GM19468 (cell line): ENCODE data around the gene TCTN1.

Experiments used
- ATAC-seq: cut with Tn5 transposase; IDR thresholded peaks from one replicate; pipeline ENCODE4 v1.9.1; 2021; ENCODE audit warnings: mild to moderate bottlenecking, moderate library complexity, moderate number of reproducible peaks; ENCODE audit not compliant: unreplicated experiment; ENCODE audit errors: extremely low read depth

The TCTN1 gene

DNA sequence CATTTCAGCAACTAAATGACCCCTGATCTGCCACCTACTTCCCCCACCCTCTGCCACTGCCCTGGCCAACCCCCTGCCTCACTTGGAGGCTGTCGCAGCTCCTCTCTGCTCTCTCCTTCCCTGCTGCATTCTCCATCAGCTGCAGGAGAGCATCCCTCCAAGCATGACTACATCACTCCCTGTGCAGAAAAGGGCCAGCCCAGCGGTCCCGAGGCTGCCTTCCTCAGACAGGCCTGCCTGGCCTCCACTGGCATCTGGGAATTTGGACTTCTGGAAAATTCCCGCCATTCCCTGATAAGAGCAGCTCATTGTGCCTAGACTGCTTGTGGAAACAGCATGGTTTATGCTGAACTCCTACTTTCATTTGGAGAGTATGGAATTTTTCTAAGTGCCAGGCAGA is 62.2 kb downstream of the TCTN1 start:
- ATAC-seq, result no peak

DNA sequence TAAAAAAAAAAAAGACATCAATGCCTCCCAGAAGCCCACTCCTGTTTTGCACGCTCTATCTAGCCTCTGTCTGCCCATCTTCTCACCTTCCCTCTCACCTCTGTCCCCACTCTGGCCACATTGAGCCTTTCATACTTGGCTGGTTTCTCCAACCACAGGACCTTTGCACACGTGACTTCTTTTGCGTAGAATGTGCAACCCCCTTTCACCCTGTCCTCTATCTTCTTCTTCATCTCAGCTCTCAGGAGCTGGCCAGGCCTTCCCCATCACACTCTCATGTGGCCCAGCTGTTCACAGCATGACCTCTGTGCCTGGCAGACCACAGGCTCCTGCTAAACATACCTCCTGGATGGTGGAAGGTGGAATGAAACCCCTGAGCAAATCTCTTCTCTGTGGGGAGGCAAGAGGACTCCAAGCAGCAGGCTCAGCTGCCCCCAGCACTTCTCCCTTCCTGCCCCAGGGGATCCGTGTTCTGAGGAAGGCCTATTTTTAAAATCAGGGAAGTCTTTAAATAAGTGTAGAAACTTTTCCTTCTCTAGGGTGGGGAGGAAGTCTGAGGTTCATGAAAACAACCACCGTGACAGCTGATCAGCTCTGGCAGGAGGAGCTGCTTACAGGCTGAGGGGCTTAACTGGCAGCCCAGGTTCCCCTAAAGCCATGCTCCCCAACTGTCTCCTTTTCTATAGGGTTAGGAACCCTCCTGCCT is 63.4 kb downstream of the TCTN1 start:
- ATAC-seq, result peak; percentile 57

DNA sequence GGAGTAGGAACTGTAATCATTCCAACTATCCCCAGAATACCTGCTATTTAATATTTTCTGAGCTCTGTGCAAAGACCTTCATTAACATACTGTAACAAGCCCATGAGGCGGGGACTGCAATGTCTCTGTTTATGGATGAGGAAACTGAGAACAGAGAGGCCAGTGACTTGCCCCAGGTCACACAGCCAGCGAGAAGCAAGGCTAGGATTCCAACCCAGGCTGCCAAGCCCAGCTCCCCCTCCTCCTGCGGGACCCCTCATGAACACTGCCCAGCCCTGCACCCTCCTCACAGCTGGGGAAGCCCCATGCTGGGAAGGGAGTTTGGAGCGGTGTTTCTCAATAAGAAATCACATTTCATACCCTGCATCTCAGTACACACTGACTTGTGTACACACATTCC is 64.1 kb downstream of the TCTN1 start:
- no peak for ATAC-seq

DNA sequence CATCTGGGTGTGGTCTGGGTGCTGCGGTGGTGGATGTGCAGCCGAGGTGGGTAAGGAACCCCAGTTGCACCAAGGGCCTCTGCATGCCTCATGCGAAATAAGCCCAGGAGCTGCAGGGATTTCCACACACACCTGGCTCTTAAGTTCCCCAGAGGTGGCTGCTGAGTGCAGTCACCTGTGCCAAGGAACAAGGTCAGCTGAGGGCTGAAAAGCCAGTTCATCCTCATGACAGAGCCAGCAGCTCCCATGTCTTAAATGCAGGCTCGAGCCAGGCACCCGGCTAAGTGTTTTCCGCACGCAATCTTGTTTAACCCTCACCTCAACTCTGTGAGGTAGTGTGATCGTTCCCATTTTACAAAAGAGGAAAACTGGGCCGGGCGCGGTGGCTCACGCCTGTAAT is 65.3 kb downstream of the TCTN1 start:
- ATAC-seq, result no peak

DNA sequence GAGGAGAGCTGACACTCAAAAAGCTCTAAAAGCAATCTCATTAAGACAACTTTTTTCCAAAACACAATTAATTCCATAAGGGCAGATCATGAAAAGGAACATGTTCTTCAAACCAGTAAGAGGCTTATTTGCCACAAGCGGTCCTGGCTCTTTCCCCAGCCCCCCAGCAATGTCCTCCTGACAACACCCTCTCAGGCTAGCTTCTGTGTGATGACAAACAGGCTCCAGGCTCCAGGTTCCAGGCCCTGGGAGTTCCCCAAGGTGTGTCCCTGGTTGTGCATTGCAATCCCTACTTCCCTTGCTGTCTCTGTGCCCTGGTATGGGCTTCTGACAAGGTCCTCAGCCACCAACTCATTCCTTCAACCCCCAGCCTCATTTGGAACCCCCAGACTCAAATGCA is 66.1 kb downstream of the TCTN1 start:
- ATAC-seq, result no peak

DNA sequence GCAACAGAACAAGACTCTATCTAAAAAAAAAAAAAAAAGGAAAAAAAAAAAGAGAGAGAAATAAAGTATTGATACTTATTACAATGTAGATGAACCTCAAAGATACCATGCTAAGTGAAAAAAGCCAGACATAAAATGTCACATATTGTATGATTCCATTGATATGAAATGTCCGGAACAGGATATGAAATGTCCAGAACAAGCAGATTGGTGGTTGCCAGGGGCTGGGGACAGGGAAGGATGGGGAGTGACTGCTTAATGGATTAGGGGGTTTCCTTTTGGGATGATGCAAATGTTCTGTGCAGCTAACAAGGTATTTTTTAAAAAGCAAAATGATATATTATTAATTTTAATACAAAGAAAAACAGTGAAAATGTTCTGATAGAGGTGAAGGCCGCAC is 70.0 kb downstream of the TCTN1 start:
- no peak for ATAC-seq

DNA sequence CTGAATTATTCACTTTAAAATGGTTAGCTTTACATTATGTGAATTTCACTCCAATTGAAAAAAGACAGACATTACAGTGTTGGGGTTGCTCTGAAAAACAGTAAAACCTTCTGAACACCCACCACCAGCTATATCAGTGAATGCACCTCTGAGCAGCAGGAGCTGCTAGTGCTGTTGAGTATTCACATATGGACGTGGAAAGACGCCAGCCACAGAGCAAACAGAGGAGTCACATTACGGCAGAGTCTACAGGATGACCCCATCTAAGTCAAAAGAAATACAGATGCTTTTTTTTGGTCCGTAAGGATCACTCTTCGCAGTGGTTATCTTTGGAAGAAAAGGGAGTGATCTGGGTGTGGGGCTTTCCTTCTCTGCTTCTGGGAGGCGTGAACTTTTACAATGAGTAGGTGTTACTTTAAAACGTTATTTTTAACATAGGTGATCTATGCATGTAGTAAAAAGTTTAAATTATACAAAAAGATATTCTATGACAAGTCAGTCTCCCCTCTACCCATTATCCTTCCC is 70.4 kb downstream of the TCTN1 start:
- ATAC-seq, result no peak

DNA sequence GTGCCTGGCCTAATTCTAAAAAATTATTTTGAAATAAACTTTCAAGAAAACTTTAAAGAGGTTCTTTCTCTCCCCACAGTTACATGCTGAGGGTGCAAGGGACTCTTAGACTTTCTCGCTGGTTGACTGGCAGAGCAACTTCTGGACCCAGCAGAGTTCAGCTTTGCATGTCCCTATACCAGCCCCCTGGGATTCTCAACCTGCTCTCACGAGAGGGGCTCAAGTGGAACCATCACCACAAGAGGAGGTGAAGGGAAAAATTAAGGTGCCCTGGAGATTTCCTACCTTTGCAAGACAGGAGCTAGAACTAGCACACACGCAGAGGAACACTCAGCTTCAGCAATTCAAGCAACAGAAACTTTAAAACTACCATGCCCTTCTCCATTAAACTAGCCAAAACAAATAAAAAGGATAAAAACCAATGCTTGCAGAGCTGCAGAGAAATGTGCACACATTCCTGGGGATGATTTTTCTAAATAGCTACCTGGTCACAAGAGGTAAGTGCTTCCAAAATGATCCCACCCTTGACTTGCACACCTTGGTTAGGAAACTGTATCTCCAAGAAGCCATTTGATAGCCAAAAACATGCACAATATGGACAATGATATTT is 72.5 kb downstream of the TCTN1 start:
- no peak for ATAC-seq

DNA sequence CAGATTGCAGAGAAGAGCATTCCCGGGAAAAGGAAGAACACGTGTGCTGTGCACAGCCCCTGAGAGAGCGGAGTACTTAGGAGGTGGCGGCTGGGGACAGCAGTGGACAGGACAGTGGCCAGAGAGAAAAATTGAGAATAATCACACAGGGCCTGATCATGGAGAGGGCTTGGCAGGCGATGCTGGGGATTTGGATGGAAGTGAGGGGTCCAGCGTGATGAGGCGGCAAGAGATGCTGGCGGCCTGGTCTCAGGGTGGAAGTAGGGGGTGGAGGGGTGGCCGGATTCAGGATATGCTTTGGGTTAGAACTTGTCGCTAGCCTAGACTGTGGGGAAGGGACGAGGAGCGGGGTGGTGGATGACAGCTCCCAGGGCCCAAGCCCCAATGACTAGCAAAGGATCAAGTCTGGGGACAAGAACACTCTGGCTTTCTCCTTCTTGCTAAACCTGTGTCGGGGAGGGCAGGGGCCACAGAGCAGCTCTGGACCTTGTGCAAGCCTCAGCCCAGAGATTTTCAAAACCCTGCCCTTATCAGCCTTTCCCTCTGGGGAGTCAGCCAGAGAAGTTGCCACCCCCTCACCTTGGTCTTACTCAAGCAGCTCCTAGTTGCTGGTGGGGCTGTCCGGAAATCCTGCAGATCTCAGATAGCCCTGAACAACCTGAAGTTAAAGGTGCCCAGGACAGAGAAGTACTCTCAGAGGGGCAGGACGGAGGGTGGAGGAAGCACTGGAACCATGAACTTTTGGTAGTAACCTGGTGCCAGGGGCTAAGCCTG is 73.7 kb downstream of the TCTN1 start:
- no peak for ATAC-seq

DNA sequence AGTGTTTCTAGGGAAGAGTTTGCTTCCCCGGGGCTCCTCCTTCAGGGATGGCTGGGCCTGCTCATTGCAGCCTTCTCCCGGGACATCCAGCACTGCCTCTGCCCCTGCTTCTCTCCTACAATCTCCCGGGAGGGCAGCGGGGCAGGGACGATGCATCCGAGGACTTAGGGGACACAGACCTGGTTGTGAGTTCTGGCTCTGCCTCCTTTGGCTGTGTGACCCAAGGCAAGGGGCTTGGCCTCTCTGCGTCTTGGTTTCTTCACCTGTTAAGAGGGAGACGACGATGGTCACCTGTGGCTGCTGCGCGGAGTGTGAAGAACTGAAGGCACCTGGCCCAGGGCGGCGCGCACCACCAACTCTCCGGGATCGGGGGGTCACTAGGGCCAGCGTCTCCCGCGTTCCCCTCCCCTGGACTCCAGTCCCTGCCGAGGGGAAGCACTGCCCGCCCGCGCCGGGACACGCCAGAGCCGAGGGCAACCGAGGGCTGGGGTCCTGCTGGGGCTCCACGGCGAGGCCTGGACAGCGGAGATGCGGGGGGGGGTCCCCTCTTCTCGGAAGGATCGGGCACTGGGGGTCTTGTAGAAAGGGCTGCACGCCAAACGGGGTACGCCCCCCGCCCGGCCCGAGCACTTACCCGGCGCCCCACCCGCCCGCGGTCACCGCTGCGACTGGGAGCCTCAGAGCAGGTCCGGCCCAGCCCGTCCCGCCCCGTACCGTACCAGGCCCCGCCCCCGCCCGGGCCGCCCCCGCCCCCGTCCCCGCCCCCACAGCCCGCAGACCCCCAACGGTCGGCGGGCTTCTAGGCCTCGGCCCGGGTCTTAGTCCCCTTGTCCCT is 74.7 kb downstream of the TCTN1 start, which contains the start of gene HVCN1:
TSS of gene HVCN1 (minus strand) at position 670 of the 835 bp plus-strand sequence. CDS start 5,870 bp downstream, outside the sequence.
- ATAC-seq, result no peak

DNA sequence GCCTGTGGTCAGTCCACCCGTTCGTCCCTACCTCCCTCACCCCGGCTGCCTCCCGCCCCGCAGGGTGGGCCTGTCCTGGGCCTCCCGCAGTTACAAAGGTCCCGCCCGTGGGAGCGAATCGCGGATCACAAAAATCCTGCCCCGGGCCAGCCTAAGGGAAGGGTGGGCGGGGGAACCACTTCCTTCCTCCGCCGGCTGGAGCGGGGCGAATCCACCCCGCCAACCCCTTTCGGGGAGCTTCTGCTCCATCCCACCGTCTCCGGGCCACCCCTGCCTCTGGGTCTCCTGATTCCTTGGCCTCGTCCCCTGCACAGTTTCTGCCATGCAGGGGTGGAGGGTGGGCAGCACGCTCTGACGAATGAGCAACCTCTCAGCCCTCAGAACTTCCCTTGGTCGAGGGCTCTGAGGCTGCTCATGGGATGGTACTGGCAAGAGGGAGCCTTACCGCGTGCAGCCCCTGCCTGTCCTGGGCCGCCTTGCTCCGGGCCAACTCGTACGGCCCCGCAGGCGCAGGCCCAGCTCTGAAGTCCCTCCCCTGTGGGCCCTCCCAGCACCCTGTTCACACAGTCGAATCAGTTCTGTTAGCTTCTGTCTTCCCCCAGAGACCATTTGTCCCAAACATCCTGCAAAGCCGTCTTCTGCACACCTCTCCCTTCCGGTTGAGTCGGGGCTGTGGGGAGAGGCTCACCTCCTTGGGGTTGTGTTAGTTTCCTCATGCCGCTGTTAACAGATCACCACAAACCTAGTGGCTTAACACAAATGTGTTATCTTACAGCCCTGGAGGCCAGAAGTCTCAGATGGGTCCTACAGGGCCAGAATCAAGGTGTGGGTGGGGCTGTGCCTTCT is 75.6 kb downstream of the TCTN1 start:
- ATAC-seq, result peak; percentile 29

DNA sequence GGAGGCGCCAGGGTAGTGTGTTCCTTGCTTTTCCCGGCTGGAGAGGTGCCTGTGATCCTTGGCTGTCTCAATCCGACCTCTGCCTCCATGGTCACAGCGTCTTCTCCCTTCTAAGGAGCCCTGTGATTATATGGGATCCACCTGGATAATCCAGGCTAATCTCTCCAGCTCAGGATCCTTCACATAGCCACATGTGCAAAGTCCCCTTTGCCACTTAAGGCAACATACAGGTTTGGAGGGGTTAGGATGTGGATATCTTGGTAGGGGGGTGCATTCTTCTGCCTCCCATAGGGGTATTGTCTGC is 76.2 kb downstream of the TCTN1 start:
- ATAC-seq, result no peak

DNA sequence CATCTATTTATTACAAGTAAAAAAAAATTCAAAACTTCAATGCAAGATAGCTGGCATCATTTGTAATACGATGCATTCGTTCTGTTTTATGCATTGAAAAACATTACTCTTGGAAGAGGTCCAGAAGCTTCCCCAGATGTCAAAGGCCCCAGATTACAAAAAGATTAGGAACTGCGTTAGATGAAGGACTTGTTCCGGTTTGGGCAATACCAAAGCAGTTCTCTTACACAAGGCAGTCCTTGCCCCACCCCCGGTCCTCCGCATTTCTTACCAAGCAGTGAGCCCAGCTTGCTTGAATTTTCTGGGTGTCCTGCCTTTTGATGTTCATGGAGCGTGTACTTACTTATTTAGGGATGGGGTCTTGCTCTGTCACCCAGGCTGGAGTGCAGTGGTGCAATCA is 79.8 kb downstream of the TCTN1 start:
- ATAC-seq, result no peak

DNA sequence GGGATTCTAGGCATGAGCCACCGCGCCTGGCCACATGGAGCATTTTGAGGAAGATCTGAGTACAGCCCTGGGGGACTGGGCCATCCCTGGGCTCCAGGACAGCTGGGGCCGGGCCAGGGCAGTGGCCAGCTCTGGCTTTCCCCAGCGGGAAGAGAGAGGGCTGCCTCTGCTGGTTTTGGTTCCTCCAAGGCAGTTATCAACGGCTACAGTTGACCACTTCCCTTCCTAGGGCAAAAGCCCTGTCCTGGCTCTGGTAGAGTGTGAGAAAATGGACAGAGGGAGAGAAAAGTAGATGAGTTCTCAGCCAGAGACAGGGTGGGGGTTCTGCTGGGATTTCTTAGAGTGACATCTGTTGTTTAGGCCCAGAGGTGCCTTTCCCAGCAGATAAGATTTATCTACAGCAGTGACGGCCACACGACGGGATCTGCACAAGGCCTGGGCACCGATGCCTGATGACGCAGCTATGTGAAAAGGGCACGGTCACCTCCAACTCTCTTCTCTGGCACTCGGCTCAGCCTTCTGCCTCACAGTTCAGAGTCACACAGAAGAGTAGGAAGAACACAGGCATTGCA is 80.5 kb downstream of the TCTN1 start:
- no peak for ATAC-seq

DNA sequence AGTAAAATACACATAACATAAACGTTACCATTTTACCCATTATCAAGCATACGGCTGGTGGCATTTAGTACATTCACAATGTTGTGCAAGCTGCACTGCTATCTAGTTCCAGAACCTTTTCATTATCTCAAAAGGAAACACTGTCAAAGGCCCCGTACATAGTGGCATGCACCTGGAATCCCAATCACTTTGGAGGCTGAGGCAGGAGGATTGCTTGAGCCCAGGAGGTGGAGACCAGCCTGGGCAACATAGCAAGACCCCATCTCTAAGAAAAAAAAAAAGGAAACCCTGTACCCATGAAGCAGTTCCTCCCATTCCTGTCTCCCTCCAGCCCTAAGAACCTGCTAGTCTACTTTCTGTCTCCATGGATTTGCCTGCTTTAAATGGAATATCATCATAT is 82.4 kb downstream of the TCTN1 start:
- no peak for ATAC-seq

DNA sequence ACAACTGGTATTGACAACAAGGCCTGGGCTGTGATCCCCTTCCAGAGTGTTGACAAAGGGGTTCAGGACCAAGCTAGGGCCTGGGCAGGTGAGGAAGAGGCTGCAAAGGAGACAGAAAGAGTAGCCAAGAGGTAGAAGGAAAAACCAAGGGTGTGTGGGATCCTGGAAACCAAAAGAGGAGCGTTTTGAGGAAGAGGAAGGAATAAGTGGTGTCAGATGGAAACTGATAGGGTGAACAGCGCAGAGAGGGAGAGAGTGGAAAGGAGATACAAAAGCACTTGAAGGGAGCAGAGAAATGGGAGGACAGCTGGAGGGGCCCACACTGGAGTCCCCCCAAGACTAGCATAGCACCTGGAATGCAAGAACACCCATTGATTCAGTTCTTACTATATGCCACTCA is 83.3 kb downstream of the TCTN1 start:
- ATAC-seq, result no peak

DNA sequence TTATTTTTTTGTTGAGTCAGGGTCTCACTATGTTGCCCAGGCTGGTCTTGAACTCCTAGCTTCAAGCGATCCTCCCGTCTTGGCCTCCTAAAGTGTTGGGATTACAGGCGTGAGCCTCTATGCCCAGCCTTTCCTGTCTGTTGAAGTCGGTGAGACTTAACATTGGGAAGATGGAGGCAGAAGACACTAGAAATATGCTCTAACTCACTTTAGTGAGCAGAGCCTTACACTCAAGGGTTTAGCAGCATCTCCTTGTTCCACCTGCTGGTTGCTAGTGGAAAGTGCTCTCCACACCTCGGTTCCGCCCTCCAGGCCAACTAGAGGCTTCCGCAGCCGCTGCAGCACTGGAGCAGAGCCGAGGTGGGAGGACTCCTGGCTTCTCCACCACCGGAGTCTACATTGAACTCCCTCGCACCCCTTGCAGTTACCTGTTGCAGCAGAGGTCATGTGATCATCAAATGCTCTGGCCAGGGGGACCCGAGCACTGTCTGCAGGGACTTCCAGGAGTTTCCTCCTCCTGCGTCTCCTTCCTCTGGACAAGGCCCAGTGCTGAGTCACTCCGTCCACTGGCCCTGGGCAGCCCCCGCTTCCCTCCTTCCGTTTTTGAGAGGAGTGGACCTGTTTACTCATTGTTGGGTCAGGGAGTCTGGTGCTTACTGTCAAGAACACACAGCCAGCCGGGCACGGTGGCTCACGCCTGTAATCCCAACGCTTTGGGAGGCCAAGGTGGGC is 84.4 kb downstream of the TCTN1 start:
- peak; percentile 64 for ATAC-seq
